Measurements from ENCODE around the gene CADM1. TPM values are rescaled to one million over a fixed set of nuclear protein-coding genes. Genes with fewer than 3 reads are reported as not detected.

The CADM1 gene
- total RNA-seq, 1 experiment from 2014 or later, result 0.79 TPM

DNA sequence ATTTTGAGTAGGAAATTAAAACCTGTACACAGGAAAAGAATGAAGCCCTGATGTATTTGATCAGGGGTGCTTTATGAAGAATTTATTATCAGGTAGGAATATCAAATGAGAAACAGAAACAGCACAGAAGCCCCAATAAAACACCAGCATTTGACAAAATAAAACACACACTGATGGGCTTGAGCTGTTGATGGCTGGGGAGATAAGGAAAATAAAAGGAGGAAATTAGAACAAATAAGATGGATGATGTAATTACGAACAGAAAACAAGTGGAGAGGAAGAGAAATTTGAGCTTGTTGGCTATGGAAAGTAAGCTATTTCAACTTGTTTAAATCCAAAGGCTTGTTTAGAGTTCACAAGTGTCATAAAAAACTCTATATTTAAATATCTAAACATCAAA, 213.7 kb downstream of the CADM1 start:
- no peaks in the 10 kb centered on the region for H3K4me1 ChIP-seq (ENCODE audit: control insufficient read depth in 1 of 2, insufficient read depth in 2 of 2, low read length in 2 of 2)
- H3K9ac ChIP-seq (ENCODE audit: low read length), result no peak overlapping the region
- H3K27ac ChIP-seq (ENCODE audit: low read depth, low read length), result no peak overlapping the region
- ChIA-PET RAD21 (ENCODE audit: low non-redundant PET in 1 of 2, low total read pairs in 2 of 2, uncharacterized antibody in 2 of 2, unreplicated experiment in 2 of 2) (no interaction called here), POLR2A (no interaction called here), CTCF (no interaction called here)
- intact Hi-C loops (cut with micrococcal nuclease), result no loop called here
- H3K4me2 ChIP-seq (ENCODE audit: low read length), result no peak overlapping the region
- H3K79me2 ChIP-seq (ENCODE audit: insufficient read depth, low read length), result no peaks in the 10 kb centered on the region
- H2AFZ ChIP-seq (ENCODE audit: low read depth, low read length, poor library complexity, severe bottlenecking), result no peak overlapping the region
- H3K4me3 ChIP-seq (replicated peaks in 1 of 2; ENCODE audit: low read depth in 1 of 2, low read length in 2 of 2), result no peak overlapping the region
- H3K9me2 ChIP-seq (ENCODE audit: insufficient read depth), result no peaks in the 10 kb centered on the region
- no TSS peak for BruUV-seq (replicated peaks)
- DNase-seq (ENCODE audit: low read depth, low spot score) (no peak), ATAC-seq (no peak)
- H3K27me3 ChIP-seq (ENCODE audit: insufficient read depth, low read length), result no peaks in the 10 kb centered on the region
- H3K9me3 ChIP-seq (ENCODE audit: control insufficient read depth in 1 of 2, insufficient read depth in 1 of 2, low read depth in 1 of 2, low read length in 2 of 2), result peaks cover 0 to under 1% of the 10 kb centered on the region in 2 experiments; a peak in 1 of 4 replicates
- no peaks in the 10 kb centered on the region for H4K20me1 ChIP-seq (ENCODE audit: insufficient read depth)
- H3K36me3 ChIP-seq (ENCODE audit: control insufficient read depth in 1 of 2, insufficient read depth in 2 of 2, low read length in 2 of 2), result no peaks in the 10 kb centered on the region
- TF ChIP-seq EZH2phosphoT487 (IDR thresholded peaks at IDR 0.05; ENCODE audit: borderline replicate concordance) (no peak), ELF1 (IDR thresholded peaks at IDR 0.05; ENCODE audit: borderline replicate concordance, low read depth) (no peak), SIN3A (IDR thresholded peaks at IDR 0.05; ENCODE audit: low read depth) (no peak), CBX3 (IDR thresholded peaks at IDR 0.05; ENCODE audit: low read depth) (no peak), FOSL1 (IDR thresholded peaks at IDR 0.05; ENCODE audit: low read depth) (no peak), JUND (IDR thresholded peaks at IDR 0.05) (no peak)
- TF ChIP-seq, protein P1, sequence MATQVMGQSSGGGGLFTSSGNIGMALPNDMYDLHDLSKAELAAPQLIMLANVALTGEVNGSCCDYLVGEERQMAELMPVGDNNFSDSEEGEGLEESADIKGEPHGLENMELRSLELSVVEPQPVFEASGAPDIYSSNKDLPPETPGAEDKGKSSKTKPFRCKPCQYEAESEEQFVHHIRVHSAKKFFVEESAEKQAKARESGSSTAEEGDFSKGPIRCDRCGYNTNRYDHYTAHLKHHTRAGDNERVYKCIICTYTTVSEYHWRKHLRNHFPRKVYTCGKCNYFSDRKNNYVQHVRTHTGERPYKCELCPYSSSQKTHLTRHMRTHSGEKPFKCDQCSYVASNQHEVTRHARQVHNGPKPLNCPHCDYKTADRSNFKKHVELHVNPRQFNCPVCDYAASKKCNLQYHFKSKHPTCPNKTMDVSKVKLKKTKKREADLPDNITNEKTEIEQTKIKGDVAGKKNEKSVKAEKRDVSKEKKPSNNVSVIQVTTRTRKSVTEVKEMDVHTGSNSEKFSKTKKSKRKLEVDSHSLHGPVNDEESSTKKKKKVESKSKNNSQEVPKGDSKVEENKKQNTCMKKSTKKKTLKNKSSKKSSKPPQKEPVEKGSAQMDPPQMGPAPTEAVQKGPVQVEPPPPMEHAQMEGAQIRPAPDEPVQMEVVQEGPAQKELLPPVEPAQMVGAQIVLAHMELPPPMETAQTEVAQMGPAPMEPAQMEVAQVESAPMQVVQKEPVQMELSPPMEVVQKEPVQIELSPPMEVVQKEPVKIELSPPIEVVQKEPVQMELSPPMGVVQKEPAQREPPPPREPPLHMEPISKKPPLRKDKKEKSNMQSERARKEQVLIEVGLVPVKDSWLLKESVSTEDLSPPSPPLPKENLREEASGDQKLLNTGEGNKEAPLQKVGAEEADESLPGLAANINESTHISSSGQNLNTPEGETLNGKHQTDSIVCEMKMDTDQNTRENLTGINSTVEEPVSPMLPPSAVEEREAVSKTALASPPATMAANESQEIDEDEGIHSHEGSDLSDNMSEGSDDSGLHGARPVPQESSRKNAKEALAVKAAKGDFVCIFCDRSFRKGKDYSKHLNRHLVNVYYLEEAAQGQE (IDR thresholded peaks at IDR 0.05; ENCODE audit: low read depth), result no peak
- TF ChIP-seq, protein P2, sequence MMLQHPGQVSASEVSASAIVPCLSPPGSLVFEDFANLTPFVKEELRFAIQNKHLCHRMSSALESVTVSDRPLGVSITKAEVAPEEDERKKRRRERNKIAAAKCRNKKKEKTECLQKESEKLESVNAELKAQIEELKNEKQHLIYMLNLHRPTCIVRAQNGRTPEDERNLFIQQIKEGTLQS (IDR thresholded peaks at IDR 0.05), result no peak

All from HCT116 (cell line).